Tibial nerve (tissue), 4 donors: ENCODE results near the gene KCNK3. TPM values are rescaled to one million over a fixed set of nuclear protein-coding genes. Genes with fewer than 3 reads are reported as not detected.
A peak's percentile ranks its signal among the peaks of the same experiment; 100 is the strongest.

Experiments
- DNase-seq, 2 donors: peaks; one replicate each; pipeline ENCODE4 v3.0.0-alpha.2; 2019; ENCODE audit warnings: low spot score in 2 of 2
- H3K27ac ChIP-seq, 4 donors: fragments of 200-600 bp; sonication (generic) in 3 of 4; one replicate each; pipeline ENCODE4 v1.5.1; 2017 to 2019; ENCODE audit warnings: mild to moderate bottlenecking in 1 of 4
- H3K27me3 ChIP-seq, 2 donors: fragments of 200-600 bp; sonication (generic) in 1 of 2; one replicate each; pipeline versions ENCODE4 v1.5.1 to v1.6.0; 2017 to 2019
- H3K36me3 ChIP-seq, 3 donors: fragments of 200-600 bp; sonication (generic); one replicate each; pipeline ENCODE4 v1.5.1; 2018 to 2019
- H3K4me1 ChIP-seq, 4 donors: fragments of 200-600 bp; sonication (generic) in 3 of 4; one replicate each; pipeline ENCODE4 v1.5.1; 2017 to 2019
- H3K4me3 ChIP-seq, 4 donors: fragments of 200-600 bp; sonication (generic) in 3 of 4; one replicate each; pipeline ENCODE4 v1.5.1; 2017 to 2019; ENCODE audit warnings: mild to moderate bottlenecking in 1 of 4, moderate library complexity in 1 of 4
- H3K9me3 ChIP-seq, 4 donors: fragments of 200-600 bp; sonication (generic) in 3 of 4; one replicate each; pipeline ENCODE4 v1.5.1; 2017 to 2019
- EP300 ChIP-seq, 2 donors: sonication (generic); formaldehyde crosslinking; IDR thresholded peaks; one replicate each; pipeline ENCODE4 v1.6.1; 2017; ENCODE audit warnings: antibody characterized with exemption in 2 of 2, mild to moderate bottlenecking in 1 of 2
- POLR2A ChIP-seq, 2 donors: fragments of 450-650 bp; IDR thresholded peaks; one replicate each; pipeline ENCODE4 v1.6.1; 2017; ENCODE audit warnings: antibody characterized with exemption in 2 of 2, mild to moderate bottlenecking in 2 of 2, moderate library complexity in 2 of 2
- WGBS, 2 donors: methylation state at CpG; one replicate each; pipeline ENCODE4 v1.1.5; 2018; 5-methylcytosine and 5-hydroxymethylcytosine counted together
- total RNA-seq, 4 donors: library from RNA; depleted of rRNA; stranded (reverse); fragments of >200 nt; gene quantifications; one replicate each; pipeline ENCODE4 v1.1.0, GENCODE V29; 2016
- TF ChIP-seq, protein P1 (sequence below), 5 experiments: fragments of 200-600 bp in 3 of 5; fragments of 450-650 bp in 2 of 5; sonication (generic) in 3 of 5; IDR thresholded peaks; one replicate each; pipeline ENCODE4 v1.5.1; 2016 to 2019; ENCODE audit warnings: antibody characterized with exemption in 5 of 5, mild to moderate bottlenecking in 3 of 5, moderate library complexity in 2 of 5

Gene KCNK3
- total RNA-seq, 4 donors from 2014 or later, result 0.84 to 6.9 (median 1.7) TPM

DNA sequence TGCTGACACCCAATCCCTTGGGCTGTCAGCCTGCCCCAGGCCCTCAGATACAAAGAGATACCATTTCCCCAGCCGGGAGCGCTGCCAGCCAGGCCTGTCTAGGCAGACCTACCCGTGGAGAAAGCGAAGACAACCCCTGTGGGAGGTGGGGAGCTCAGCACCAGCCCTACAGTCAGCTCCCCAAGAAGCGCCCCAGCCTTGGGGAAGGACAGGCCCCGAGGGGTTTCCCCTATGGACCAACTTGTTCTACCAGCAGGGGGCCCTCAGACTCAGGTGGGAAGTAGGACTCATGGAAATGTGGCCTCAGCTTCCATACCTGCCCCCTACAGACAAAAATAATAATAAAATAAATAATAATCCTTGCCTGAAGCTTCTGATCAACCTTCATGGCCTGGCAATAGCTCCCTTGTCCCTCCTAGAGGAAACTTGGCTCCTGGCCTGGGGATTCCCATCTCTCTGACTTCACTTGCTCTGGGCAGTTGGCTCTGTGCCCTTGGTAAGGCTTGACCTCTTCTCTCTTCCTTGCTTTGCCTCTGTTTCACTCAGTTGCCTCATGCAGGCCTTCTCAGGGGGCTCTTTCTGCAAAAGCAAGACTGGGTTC, 78.6 kb downstream of the KCNK3 start:
- peak; percentile 88 to 97 for DNase-seq
- WGBS, 2 donors, result 57 to 70% methylated on average over 6 of the region's 6 CpGs
- no peaks in the 10 kb centered on the region for H3K27me3 ChIP-seq
- H3K9me3 ChIP-seq, result no peaks in the 10 kb centered on the region
- H3K4me3 ChIP-seq, result no peak overlapping the region
- peaks cover 3 to 24% (median 6%) of the 10 kb centered on the region in 3 donors for H3K36me3 ChIP-seq
- peak overlapping the region; percentile 77 to 95 (median 86) for H3K27ac ChIP-seq
- H3K4me1 ChIP-seq, result peaks cover 0 to 84% (median 57%) of the 10 kb centered on the region in 4 donors
- TF ChIP-seq, protein P1, sequence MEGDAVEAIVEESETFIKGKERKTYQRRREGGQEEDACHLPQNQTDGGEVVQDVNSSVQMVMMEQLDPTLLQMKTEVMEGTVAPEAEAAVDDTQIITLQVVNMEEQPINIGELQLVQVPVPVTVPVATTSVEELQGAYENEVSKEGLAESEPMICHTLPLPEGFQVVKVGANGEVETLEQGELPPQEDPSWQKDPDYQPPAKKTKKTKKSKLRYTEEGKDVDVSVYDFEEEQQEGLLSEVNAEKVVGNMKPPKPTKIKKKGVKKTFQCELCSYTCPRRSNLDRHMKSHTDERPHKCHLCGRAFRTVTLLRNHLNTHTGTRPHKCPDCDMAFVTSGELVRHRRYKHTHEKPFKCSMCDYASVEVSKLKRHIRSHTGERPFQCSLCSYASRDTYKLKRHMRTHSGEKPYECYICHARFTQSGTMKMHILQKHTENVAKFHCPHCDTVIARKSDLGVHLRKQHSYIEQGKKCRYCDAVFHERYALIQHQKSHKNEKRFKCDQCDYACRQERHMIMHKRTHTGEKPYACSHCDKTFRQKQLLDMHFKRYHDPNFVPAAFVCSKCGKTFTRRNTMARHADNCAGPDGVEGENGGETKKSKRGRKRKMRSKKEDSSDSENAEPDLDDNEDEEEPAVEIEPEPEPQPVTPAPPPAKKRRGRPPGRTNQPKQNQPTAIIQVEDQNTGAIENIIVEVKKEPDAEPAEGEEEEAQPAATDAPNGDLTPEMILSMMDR (IDR thresholded peaks at IDR 0.05), result peak in 3 of 5 experiments; percentile 14 to 38 (median 15)
- TF ChIP-seq POLR2A (IDR thresholded peaks at IDR 0.05) (no peak), EP300 (IDR thresholded peaks at IDR 0.05) (peak in 1 of 2 donors; percentile 87)

DNA sequence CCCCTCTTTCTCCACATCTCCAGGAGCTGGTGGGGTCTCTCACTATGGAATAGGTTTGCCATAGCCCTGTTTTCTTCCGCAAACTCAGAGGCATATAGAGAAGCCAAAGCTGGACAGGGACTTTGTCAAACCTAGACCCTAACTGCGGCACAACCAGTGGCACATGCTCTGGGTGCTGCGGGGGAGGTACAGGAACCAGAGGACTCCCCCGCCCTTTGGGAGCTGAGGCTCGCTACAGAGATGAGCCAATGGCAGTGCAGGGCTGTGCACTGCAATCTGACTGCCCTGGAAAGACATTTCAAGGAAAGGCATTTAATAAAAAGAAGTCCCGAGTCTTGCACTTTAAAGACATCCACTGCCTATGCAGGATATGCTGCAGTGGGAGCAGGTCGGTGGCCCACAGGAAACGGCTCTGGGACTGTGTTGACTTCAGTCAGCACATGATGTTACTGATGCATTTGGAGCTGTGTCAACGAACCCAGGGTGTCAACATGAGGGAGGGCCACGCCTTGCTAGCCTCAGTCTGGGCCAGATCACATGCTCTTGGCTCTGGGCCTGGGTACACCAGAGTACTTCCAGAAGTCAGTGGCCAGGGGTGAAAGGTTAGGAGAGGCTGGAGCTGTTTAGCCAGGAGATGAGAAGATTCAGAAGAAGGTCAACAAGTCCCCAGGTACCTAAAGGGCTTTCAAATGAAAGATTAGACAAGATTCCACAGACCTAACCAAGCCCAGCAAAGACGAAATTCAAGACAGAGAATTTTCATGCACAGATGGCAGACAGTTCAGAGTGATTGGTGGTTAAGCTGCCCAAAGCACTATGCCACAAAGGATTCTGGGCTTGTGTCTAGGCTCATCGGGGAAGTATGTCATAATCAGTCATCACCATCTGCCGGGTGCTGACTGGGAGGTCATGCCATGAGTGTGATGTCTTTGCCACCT, 79.8 kb downstream of the KCNK3 start:
- Histone ChIP-seq H3K4me3 (peak overlapping the region in 1 of 4 donors; percentile 17), H3K4me1 (peaks cover 0 to 72% (median 50%) of the 10 kb centered on the region in 4 donors)

DNA sequence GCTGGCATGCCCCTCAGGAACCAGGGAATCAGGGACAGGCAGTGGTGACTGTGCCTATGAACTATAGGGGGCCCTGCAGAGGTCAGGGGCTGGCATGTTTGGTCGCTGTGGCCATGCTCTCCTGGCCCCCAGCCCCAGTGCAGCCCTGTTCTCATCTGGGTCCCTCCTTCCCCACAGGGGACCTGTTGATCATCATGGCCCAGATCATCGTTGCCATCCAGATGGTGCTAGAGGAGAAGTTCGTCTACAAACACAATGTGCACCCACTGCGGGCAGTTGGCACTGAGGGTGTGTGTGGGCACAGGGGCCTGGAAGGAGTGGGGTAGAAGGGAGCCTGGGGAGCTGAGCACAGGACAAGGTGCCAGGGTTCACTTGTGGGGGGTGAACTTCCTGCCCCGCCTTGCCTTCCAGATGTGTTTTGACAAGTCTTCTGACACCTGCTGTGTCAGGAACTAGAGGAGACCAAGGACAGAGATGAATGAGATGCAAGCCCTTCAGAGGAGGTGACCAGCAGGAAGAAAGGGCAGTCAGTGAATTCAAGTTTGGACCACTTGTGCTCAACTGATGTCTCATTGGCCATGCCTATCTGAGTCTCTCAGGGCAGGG, 83.8 kb downstream of the KCNK3 start:
- Histone ChIP-seq H3K36me3 (peaks cover 3 to 76% (median 26%) of the 10 kb centered on the region in 3 donors), H3K4me1 (peaks cover 0 to 37% (median 22%) of the 10 kb centered on the region in 4 donors), H3K27me3 (no peaks in the 10 kb centered on the region), H3K4me3 (no peak overlapping the region), H3K9me3 (no peaks in the 10 kb centered on the region), H3K27ac (no peak overlapping the region)
- no peak for DNase-seq
- 93 to 95% methylated on average over 4 to 5 of the region's 5 CpGs for WGBS, 2 donors
- no peak for TF ChIP-seq EP300 (IDR thresholded peaks at IDR 0.05)
- TF ChIP-seq POLR2A (IDR thresholded peaks at IDR 0.05), result no peak
- TF ChIP-seq, protein P1 (IDR thresholded peaks at IDR 0.05), result no peak

More for the DNA sequence above, 79.8 kb downstream of the KCNK3 start:
- WGBS, 2 donors, result 19 to 31% methylated on average over 13 of the region's 13 CpGs
- peaks cover 3 to 37% (median 10%) of the 10 kb centered on the region in 3 donors for H3K36me3 ChIP-seq
- DNase-seq, result peak; percentile 98 to 100
- H3K9me3 ChIP-seq, result no peaks in the 10 kb centered on the region
- no peaks in the 10 kb centered on the region for H3K27me3 ChIP-seq
- peak overlapping the region; percentile 77 to 95 (median 86) for H3K27ac ChIP-seq
- peak; percentile 26 to 59 for TF ChIP-seq POLR2A (IDR thresholded peaks at IDR 0.05)
- TF ChIP-seq, protein P1 (IDR thresholded peaks at IDR 0.05), result peak in 1 of 5 experiments; percentile 13
- peak; percentile 99 for TF ChIP-seq EP300 (IDR thresholded peaks at IDR 0.05)

DNA sequence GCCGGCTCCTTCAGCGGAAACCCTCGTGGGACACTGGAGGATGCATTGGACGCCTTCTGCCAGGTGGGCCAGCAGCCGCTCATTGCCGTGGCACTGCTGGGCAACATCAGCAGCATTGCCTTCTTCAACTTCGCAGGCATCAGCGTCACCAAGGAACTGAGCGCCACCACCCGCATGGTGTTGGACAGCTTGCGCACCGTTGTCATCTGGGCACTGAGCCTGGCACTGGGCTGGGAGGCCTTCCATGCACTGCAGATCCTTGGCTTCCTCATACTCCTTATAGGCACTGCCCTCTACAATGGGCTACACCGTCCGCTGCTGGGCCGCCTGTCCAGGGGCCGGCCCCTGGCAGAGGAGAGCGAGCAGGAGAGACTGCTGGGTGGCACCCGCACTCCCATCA, 85.6 kb downstream of the KCNK3 start:
- 94 to 99% methylated on average over 10 to 12 of the region's 18 CpGs for WGBS, 2 donors
- H3K9me3 ChIP-seq, result no peaks in the 10 kb centered on the region
- no peak overlapping the region for H3K27ac ChIP-seq
- no peak for TF ChIP-seq EP300 (IDR thresholded peaks at IDR 0.05)
- TF ChIP-seq POLR2A (IDR thresholded peaks at IDR 0.05), result no peak
- TF ChIP-seq, protein P1 (IDR thresholded peaks at IDR 0.05), result no peak
- H3K4me3 ChIP-seq, result no peak overlapping the region
- H3K4me1 ChIP-seq, result peaks cover 0 to 19% (median 5%) of the 10 kb centered on the region in 4 donors
- H3K36me3 ChIP-seq, result peaks cover 3 to 83% (median 26%) of the 10 kb centered on the region in 3 donors
- no peak for DNase-seq
- no peaks in the 10 kb centered on the region for H3K27me3 ChIP-seq
